CD4-positive, alpha-beta T cell treated with Interleukin-12 subunit alpha and Interleukin-12 subunit beta, for 1 hour (primary cell): ENCODE data around the gene PTBP3.

Experiments used
- DNase-seq: peaks from one replicate; pipeline ENCODE4 v3.0.0-alpha.2; 2020

Gene PTBP3

DNA sequence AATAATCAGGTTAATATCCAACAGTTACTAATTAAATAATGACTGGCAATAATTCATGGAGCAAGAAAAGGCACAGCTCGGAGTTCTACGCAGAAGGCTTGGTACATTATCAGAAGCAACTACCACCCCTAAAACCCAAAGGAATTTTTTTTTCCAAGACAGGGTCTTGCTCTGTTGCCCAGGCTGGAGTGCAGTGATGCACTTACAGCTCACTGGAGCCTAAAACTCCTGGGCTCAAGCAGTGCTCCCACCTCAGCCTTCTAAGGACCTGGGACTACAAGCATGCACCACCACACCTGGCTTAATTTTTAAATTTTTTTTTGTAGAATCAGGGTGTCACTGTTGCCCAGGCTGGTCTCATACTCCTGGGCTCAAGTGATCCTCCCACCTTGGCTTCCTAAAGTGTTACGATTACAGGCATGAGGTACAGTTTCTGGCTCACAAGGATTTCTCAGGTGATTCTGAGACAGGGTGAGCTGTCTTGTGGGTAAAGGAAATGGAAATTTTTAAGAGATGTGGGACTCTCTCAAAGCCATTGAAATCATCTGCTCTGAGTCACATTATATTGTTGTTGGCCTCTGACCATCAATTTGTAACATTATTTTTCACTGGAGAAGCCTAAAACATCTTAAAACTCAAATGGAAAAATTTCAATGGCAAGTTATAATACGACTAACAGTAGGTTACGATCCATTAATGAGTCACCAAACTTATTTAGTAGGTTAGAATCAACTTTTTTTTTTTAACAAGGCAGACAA is 26.8 kb upstream of the PTBP3 start:
- DNase-seq, result no peak

DNA sequence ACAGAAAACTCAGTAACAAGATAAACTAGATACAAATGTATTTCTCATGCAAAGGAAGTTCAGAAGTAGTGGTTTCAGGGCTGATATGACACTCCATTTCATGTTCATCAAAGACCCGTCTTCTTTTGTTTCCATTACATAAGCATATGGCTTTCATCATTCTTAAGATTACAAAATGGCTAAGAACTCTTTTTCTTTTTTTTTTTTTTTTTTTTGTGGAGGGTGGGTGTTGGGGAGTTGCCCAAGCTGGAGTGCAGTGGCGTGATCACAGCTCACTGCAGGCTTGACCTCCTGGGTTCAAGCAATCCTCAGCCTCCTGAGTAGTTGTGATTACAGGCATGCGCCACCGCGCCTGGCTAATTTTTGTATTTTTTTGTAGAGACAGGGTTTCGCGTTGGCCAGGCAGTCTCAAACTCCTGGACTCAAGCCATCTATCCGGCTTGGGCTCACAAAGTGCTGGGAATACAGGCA is 22.0 kb upstream of the PTBP3 start:
- no peak for DNase-seq

DNA sequence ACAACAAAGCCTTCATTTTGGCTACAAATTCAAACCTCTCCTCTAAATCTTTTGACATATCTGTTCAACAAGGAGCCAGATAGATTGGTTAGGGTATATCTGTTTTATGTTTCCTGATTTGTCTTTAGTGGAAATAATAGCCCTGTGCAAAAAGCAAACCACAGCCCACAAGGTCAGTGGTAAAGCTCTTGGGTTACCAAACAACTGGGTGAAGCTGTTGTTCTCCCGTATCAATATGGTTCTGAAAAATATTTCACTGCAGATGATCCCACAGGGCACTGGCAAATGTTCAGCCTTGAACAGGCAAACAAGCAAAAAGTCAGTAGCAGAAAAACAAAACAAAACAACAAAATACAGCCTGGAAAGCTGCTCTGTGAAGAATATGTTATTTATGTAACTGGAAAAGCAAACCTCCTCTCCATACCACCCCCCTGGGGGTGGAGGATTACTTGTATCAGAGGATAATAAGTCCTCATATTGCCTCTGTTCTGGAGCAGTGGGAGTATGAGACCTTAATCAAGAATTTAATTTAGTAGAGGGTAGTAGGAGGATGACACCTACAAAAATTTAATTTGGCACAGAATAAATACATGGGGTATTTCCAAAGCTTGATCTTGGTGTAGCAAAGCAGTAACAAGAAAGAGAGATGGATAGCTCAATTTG is 20.8 kb upstream of the PTBP3 start:
- no peak for DNase-seq

- no peak for DNase-seq
These were observed 18.8 kb upstream of the PTBP3 start for GRCh38 chr9:112352209-112352608.

- no peak for DNase-seq
These were observed 17.8 kb upstream of the PTBP3 start for GRCh38 chr9:112351184-112351583.

- DNase-seq, result no peak
These were observed 15.6 kb upstream of the PTBP3 start for GRCh38 chr9:112349008-112349333.

GRCh38 chr9:112348257-112349007 is 15.0 kb upstream of the PTBP3 start:
- DNase-seq, result peak; percentile 78

DNA sequence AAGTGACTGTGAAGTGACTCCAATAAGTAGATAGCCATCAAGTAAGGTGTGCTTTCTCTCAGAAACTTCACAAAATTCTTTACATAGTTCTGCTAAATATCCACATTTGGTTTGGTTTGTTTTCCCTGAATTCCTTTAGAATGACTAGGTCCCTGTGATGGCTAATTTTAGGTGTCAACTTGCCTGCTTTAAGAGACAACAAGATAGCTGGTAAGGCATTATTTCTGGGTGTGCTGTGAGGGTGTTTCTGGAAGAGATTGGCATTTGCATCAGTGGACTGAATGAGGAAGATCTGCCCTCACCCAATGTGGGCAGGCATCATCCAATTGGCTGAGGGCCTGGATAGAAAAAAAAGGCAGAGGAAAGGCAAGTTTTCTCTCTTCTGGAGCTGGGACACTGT is 8.3 kb upstream of the PTBP3 start:
- no peak for DNase-seq

GRCh38 chr9:112339886-112340285 is 6.5 kb upstream of the PTBP3 start:
- no peak for DNase-seq

GRCh38 chr9:112338561-112338960 is 5.1 kb upstream of the PTBP3 start:
- DNase-seq, result no peak

GRCh38 chr9:112337547-112337946 is 4.1 kb upstream of the PTBP3 start:
- DNase-seq, result no peak

DNA sequence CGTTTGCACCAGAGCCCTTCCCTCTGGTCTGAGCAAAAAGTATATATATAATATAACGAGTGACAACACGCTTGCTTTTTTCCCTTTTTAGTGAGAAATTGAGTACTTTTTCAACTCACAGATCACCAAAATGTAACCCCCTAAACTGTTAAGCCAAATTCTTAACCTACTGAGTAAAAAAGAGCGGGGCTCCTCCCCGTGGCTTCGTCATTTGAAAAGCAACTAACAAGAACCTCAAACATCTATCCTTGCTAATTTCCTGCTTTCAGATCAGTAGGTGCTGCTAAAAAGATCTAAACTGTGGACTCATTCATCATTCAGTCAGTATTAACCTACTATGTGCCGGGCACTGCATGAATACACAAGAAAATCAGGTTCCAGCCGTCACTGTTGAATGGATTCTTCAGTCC is 1.0 kb upstream of the PTBP3 start:
- DNase-seq, result peak; percentile 59

DNA sequence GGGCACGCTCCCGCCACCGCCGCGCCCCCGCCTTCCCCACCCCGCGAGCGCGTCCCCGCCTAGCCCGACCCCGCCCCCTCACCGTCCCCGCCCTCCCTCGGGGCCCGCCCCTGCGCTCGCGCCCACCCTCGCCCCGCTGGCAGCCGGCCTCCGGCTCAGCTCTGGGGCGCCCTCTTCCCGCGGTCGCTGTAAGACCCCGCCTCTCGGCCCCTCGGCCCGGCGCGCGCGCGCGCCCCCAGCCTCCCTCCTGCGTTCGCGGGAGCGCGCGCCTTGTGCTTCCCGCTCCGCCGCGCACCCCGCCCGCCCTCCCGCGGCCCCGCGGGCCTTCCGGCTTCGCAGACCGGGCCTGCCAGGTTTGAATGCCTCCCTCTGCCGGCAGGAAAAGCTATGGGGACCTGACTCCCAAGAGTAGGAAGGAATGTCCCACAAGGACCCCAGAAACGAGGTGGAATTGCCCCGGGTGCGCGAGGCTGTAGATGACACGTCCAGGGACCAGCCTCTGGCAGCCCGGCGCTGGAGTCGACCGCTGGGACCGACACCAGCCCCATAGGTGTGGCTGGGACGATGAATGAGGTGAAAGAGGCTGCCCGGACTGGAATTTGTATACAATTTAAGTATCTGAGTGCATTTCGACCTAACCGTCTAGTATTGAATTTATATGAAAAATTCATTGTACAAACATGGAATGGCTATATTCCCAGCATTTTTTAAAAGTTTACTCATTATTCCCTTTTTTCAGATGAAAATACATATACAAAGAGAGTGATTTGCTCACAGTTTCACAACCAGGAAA is 416 bp upstream of the PTBP3 start:
- DNase-seq, result peak; percentile 96

DNA sequence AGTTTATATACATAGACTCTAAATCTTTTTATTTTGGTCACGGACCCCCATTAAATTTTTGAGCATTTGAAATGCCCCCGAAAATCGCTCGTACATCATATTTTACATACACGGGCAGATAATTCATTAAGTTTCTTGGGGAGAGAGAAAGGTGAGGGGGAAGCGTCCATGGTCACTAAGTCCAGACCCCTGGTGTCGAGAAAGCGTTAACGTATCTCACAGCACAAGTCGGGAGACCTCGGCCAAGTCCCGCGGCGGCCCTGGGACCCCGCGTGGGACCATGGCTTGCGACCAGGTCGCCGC is 794 bp downstream of the PTBP3 start:
- no peak for DNase-seq

DNA sequence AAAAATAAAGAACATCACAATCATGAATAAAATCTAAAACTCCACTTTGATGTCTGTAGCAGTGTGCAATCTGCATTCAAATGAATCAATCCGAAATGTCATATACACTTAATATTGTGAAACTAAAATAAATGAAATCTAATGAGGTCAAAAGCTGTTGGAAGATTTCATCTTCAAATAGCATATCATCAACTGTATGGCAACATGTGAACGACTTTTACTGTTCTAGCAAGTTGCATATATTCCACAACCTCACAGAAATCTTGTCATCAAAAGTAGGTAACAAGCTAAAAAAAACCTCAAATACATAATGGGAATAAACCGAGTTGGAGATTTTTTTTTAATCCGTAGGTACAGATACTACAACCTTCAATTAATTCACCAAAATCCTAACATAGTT is 1.2 kb downstream of the PTBP3 start:
- no peak for DNase-seq

DNA sequence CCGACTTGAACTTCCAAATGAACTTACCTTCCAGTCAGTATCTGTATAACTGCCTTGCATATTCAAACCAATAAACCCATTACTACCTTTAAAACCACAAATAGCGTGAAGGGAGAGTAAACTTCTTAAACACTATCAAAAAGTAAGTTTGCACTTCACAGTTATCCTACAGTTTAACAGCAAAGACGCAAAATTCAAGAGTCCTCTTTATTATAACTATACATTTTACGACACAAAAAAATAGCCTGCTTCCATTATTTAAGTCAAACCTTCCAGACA is 1.8 kb downstream of the PTBP3 start:
- no peak for DNase-seq

- no peak for DNase-seq
These were observed 4.9 kb downstream of the PTBP3 start for GRCh38 chr9:112328545-112328944.

DNA sequence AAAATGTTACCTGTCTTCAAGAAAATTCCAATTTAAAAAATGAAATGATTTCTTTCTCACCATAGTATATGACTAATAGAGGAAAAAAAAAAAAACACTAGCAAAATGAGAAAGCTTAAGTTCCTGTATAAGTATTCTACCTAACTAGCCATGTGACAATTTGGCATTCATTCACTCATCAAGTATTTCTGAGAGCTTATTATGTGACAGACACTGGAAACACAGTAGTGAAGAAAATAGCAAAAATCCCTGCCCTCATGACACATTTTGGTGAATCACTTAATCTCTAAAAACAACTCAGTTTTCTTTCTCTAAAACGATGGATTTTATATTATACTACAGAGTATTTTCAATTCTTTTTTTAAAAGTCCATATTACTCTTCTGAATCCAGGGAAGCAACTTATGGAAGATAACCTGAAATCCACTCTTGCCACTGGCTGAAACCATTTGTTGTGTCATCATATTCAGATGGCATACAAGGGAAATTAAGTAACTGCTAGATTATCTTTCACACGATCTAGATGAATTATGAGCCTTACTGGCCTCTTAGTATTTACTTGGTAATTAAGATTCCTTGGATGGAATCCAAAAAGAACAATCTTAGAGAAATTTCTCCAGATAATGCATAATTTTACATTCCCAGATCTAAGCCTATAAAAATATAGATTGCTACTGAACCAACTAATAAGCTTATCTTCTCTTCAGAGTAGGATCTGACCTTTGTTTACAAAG is 5.5 kb downstream of the PTBP3 start:
- no peak for DNase-seq

GRCh38 chr9:112326194-112326593 is 7.2 kb downstream of the PTBP3 start:
- no peak for DNase-seq

- DNase-seq, result no peak
These were observed 7.8 kb downstream of the PTBP3 start for GRCh38 chr9:112325600-112325999.

GRCh38 chr9:112325127-112325526 is 8.3 kb downstream of the PTBP3 start:
- no peak for DNase-seq

DNA sequence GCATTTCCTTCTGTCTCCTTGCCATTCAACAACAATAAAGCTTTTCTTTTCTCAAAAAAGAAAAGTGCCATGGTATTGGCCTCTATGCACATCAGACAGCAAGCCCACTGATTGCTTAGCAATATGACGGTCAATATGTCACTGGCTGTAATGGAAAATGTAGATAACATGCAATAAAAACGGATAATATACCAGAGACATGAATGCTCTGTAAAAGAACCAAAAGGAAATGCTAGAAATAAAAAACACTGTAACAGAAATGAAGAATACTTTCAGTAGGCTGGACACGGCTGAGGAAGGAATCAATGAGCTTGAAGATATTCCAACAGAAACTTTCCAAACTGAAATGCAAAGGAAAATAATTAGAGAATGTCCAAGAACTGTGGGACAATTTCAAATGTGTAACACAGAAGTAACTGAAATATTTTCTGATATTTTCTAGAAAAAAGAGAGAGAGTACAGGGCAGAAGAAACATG is 10.0 kb downstream of the PTBP3 start:
- no peak for DNase-seq
